ENCODE measurements around the gene CLBA1. TPM values are rescaled to one million over a fixed set of nuclear protein-coding genes. Genes with fewer than 3 reads are reported as not detected.

The CLBA1 gene
- total and polyA plus RNA-seq, 5 donors from 2014 or later, result 0.32 to 1.1 (median 0.92) TPM; not detected in 1

DNA sequence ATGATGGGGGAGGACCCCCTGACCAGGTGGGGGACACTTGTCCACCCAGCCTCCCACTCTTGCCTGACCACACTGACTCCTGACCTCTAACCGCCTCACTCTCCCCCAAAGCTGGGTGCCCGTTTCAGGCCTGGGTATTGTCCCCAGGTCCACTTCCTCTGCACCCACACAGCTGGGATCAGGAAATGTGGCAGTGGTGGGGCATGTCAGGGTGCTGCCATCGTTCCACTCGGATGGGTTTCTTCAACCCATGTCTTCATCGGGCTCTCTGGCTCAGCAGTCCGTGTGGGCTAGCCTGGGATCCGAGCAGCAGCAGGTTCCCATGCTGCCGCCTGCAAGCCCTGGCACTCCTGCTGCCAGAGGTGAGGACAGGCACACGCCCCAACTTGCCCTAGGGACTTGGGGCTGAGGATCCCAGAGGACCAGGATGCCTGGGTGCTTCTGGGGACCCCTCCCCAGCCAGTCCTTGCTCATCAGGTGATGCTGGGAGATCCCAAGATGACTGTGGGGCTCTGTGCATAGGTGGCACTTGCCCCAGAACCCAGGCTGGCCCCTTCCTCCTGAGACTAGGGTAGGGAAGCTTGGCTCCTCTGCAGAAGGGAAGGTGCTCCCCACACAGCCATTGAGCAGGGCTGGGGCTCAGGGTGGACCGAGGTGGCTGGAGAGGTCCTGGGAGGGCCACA is 2.9 kb upstream of the CLBA1 start:
- Histone ChIP-seq H3K36me3 (ENCODE audit: control insufficient read depth, insufficient read depth, low read length) (no peaks in the 10 kb centered on the region), H3K27me3 (ENCODE audit: control insufficient read depth, insufficient read depth, low read length) (no peaks in the 10 kb centered on the region), H3K27ac (ENCODE audit: insufficient read depth, low read length, poor library complexity, severe bottlenecking) (no peak overlapping the region), H3K4me3 (ENCODE audit: low read depth, low read length) (no peak overlapping the region), H3K9me3 (ENCODE audit: control insufficient read depth in 2 of 2, low read length in 2 of 2) (no peaks in the 10 kb centered on the region), H3K4me1 (ENCODE audit: control insufficient read depth, insufficient read depth, low read length, poor library complexity, severe bottlenecking) (peaks cover 15% of the 10 kb centered on the region)
- Mint-ChIP-seq H3K36me3 (no peaks in the 10 kb centered on the region), H3K9me3 (peaks cover 0 to 5% (median 0%) of the 10 kb centered on the region in 7 donors), H3K27me3 (peaks cover 27% of the 10 kb centered on the region), H3K4me3 (no peak overlapping the region), H3K4me1 (peaks cover 0 to 13% (median 4%) of the 10 kb centered on the region in 4 donors), H3K27ac (no peak overlapping the region)
- DNase-seq (no peak), ATAC-seq (ENCODE audit: low read depth in 2 of 2) (no peak)

DNA sequence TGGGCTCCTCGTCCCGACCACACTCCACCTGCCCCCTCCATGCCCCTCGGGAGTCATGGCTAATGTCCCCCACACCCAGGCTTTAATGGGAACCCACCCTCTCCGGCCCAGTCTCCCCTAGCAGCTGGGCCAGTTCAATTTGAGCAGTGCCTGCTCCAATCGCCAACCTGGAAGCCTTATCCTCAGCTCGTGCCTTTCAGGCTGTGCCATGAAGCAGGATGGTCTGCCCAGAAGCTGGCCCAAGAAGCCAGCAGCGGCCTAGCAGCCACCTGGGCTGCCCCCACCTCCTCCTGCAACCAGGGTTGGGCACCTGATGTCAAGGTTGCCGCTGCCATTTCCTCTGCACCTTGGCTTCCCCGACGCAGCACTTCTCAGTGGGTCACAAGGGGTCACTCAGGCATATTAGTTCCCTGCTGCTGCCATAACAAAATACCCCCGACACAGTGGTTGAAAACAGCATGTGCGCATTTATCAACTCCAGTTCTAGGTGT is 2.3 kb upstream of the CLBA1 start:
- peaks cover 0 to 12% (median 4%) of the 10 kb centered on the region in 4 donors for H3K4me1 Mint-ChIP-seq
- ATAC-seq (ENCODE audit: low read depth in 2 of 2) (no peak), DNase-seq (no peak)
- H3K36me3 Mint-ChIP-seq, result no peaks in the 10 kb centered on the region
- peaks cover 0 to 5% (median 0%) of the 10 kb centered on the region in 7 donors for H3K9me3 Mint-ChIP-seq
- H3K4me1 ChIP-seq (ENCODE audit: control insufficient read depth, insufficient read depth, low read length, poor library complexity, severe bottlenecking), result peaks cover 12% of the 10 kb centered on the region
- H3K9me3 ChIP-seq (ENCODE audit: control insufficient read depth in 2 of 2, low read length in 2 of 2), result no peaks in the 10 kb centered on the region
- peak overlapping the region in 3 of 4 donors; percentile 8 to 70 (median 58) for H3K4me3 Mint-ChIP-seq
- H3K27me3 ChIP-seq (ENCODE audit: control insufficient read depth, insufficient read depth, low read length), result no peaks in the 10 kb centered on the region
- H3K27me3 Mint-ChIP-seq, result peaks cover 27% of the 10 kb centered on the region
- no peaks in the 10 kb centered on the region for H3K36me3 ChIP-seq (ENCODE audit: control insufficient read depth, insufficient read depth, low read length)
- peak overlapping the region in 2 of 3 donors; percentile 13 to 60 for H3K27ac Mint-ChIP-seq
- H3K4me3 ChIP-seq (ENCODE audit: low read depth, low read length), result no peak overlapping the region
- H3K27ac ChIP-seq (ENCODE audit: insufficient read depth, low read length, poor library complexity, severe bottlenecking), result no peak overlapping the region

DNA sequence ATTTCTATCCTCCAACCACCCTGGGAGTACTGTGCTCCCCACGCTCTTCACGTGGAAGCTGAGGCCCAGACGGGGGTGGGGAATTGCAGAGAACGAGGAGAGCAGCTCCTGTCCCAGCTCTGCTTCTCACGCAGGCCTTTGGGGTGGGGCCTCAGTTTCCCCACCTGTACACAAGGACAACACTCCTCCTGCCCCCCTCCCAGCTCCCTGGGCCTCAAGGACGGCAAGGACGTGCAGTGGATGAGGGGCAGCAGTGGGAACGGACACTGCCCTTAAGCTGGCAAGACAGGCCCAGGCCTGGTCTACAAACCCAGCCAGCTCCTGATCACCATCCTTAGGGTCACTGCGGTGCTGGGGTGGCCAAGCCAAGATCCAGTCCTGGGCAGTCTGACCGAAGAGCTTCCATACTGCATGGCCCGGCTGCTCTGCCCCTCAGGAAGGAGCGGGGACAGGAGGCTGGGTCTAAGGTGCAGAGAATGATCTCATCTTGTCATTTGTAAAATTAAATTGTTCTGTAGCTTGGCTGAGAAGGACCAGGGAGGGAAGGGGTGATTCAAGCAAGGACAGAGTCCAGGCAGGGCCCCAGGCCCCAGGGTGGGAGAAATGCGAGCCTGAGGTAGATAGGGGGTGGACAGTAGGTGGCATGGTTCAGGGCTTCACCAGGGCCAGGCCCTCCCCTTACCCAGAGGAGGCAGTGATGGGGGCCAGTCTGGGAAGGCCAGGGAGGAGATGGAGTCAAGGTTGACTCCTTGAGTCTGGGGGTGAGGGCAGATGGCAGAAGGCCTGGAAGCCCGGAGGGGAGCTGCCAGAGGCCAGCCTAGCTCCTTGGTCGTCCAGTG is 1.3 kb upstream of the CLBA1 start:
- Histone ChIP-seq H3K9me3 (ENCODE audit: control insufficient read depth in 2 of 2, low read length in 2 of 2) (no peaks in the 10 kb centered on the region), H3K4me3 (ENCODE audit: low read depth, low read length) (no peak overlapping the region), H3K36me3 (ENCODE audit: control insufficient read depth, insufficient read depth, low read length) (no peaks in the 10 kb centered on the region), H3K27me3 (ENCODE audit: control insufficient read depth, insufficient read depth, low read length) (no peaks in the 10 kb centered on the region), H3K4me1 (ENCODE audit: control insufficient read depth, insufficient read depth, low read length, poor library complexity, severe bottlenecking) (peaks cover 9% of the 10 kb centered on the region), H3K27ac (ENCODE audit: insufficient read depth, low read length, poor library complexity, severe bottlenecking) (no peak overlapping the region)
- Mint-ChIP-seq H3K4me1 (peaks cover 0 to 12% (median 1%) of the 10 kb centered on the region in 4 donors), H3K9me3 (peaks cover 0 to 5% (median 0%) of the 10 kb centered on the region in 7 donors), H3K36me3 (no peaks in the 10 kb centered on the region), H3K27ac (peak overlapping the region; percentile 79 to 83 (median 82)), H3K4me3 (peak overlapping the region; percentile 82 to 95 (median 87)), H3K27me3 (peaks cover 21% of the 10 kb centered on the region)
- ATAC-seq (ENCODE audit: low read depth in 2 of 2) (no peak), DNase-seq (no peak)

DNA sequence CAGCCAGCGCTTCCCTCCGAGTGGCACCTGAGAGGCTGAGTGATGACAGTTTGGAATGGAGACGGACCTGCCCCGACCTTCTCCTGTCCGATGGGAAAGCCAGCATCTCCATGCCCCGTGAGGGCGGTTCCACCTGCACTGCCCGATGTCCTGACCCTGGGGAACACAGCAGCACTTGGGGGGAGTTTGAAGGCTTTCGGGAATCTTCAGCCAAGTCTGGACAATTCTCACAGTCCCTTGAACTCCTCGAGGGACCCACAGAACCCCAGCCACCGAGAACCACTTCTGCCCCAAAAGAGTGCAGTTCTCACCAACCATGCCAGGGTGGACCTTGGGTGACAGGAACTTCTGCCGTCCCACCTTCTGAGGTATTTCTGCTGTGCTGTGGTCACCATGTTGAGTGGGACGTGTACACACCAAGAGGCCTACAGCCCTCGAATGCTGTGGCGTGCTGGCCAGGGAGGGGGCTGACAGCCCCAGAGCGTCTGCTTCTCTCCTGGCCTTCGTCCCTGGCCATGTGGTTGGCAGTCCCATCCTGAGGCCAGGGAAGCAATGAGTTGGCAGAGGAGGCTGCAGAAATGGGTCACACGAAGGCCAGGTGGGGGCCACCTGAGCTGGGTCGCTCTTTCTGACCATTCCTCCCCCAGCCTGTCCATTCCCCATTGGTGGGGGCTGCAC is 1.0 kb downstream of the CLBA1 start:
- H3K27me3 ChIP-seq (ENCODE audit: control insufficient read depth, insufficient read depth, low read length), result no peaks in the 10 kb centered on the region
- peak overlapping the region in 1 of 3 donors; percentile 55 for H3K27ac Mint-ChIP-seq
- peak overlapping the region; percentile 67 for H3K27ac ChIP-seq (ENCODE audit: insufficient read depth, low read length, poor library complexity, severe bottlenecking)
- peaks cover 0 to 3% (median 0%) of the 10 kb centered on the region in 7 donors for H3K9me3 Mint-ChIP-seq
- no peak for ATAC-seq (ENCODE audit: low read depth in 2 of 2)
- H3K4me3 ChIP-seq (ENCODE audit: low read depth, low read length), result no peak overlapping the region
- H3K36me3 ChIP-seq (ENCODE audit: control insufficient read depth, insufficient read depth, low read length), result no peaks in the 10 kb centered on the region
- peaks cover 9% of the 10 kb centered on the region for H3K4me1 ChIP-seq (ENCODE audit: control insufficient read depth, insufficient read depth, low read length, poor library complexity, severe bottlenecking)
- no peaks in the 10 kb centered on the region for H3K36me3 Mint-ChIP-seq
- no peaks in the 10 kb centered on the region for H3K9me3 ChIP-seq (ENCODE audit: control insufficient read depth in 2 of 2, low read length in 2 of 2)
- H3K4me3 Mint-ChIP-seq, result peak overlapping the region; percentile 33 to 72 (median 65)
- H3K27me3 Mint-ChIP-seq, result peaks cover 10% of the 10 kb centered on the region
- peaks cover 0 to 12% (median 2%) of the 10 kb centered on the region in 4 donors for H3K4me1 Mint-ChIP-seq
- no peak for DNase-seq

DNA sequence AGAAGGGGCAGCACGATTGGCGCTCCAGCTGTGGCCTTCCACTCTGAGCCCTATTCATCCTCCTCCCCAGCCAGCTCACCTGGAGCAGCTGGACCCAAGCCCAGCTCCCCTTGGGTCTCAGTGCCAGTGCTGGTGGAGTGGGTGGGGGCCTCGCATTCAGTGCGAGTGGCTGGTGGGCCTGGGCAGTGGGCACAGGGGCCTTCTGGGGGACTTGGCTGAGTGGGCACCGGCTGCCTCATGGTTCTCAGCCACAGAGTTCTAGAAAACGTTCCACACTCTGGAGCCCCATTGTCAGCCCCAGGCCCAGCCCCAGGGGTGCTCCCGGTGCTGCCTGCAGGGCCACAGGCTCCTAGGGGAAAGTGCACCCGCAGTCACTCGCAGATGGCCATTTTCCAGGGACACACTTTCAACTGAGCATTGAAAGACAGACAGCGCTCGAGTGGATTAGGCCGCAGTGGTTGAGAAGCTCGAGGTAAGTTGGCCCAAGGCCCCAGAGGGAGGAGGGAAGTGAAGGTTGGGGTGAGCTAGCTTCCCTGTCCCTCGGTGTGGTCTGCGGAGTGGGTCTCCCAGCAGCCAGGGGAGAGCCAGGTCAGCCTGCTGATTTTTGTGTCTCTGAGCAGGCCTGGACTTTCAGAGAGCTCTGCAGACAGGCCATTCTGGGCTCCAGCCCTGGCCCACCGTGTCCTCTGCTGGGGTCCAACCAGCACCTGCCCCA is 3.8 kb downstream of the CLBA1 start:
- DNase-seq (no peak), ATAC-seq (ENCODE audit: low read depth in 2 of 2) (no peak)
- H3K27me3 Mint-ChIP-seq, result peaks cover 4% of the 10 kb centered on the region
- Histone ChIP-seq H3K4me3 (ENCODE audit: low read depth, low read length) (no peak overlapping the region), H3K36me3 (ENCODE audit: control insufficient read depth, insufficient read depth, low read length) (no peaks in the 10 kb centered on the region), H3K9me3 (ENCODE audit: control insufficient read depth in 2 of 2, low read length in 2 of 2) (no peaks in the 10 kb centered on the region), H3K27me3 (ENCODE audit: control insufficient read depth, insufficient read depth, low read length) (no peaks in the 10 kb centered on the region), H3K27ac (ENCODE audit: insufficient read depth, low read length, poor library complexity, severe bottlenecking) (no peak overlapping the region), H3K4me1 (ENCODE audit: control insufficient read depth, insufficient read depth, low read length, poor library complexity, severe bottlenecking) (peaks cover 9% of the 10 kb centered on the region)
- no peak overlapping the region for H3K4me3 Mint-ChIP-seq
- peaks cover 3% of the 10 kb centered on the region for H3K36me3 Mint-ChIP-seq
- H3K9me3 Mint-ChIP-seq, result peaks cover 0 to under 1% (median 0%) of the 10 kb centered on the region in 7 donors
- peaks cover 0 to 8% (median 2%) of the 10 kb centered on the region in 4 donors for H3K4me1 Mint-ChIP-seq
- H3K27ac Mint-ChIP-seq, result no peak overlapping the region

DNA sequence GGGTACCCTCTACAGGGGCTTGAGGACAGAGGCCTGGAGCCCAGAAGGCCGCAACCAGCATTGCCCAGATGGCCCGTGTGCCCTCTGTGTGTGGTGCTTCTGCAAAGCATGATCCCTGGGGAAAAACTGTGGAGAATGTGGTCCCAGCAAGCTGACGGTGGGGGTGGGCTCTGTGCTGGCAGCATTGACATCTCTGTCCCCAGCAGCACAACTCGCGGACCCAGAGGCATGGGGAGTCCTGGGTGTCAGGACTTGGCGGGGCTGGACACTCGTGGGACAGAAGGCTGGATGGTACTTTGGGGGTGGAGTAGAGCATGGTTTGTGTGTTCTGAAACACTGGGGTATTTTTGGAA is 4.3 kb downstream of the CLBA1 start:
- Mint-ChIP-seq H3K4me3 (peak overlapping the region in 1 of 4 donors; percentile 43), H3K27ac (no peak overlapping the region), H3K36me3 (peaks cover 3% of the 10 kb centered on the region), H3K4me1 (peaks cover 0 to 7% (median 1%) of the 10 kb centered on the region in 4 donors), H3K27me3 (peaks cover 4% of the 10 kb centered on the region), H3K9me3 (no peaks in the 10 kb centered on the region)
- DNase-seq (no peak), ATAC-seq (ENCODE audit: low read depth in 2 of 2) (no peak)
- Histone ChIP-seq H3K4me3 (ENCODE audit: low read depth, low read length) (no peak overlapping the region), H3K27me3 (ENCODE audit: control insufficient read depth, insufficient read depth, low read length) (no peaks in the 10 kb centered on the region), H3K4me1 (ENCODE audit: control insufficient read depth, insufficient read depth, low read length, poor library complexity, severe bottlenecking) (peaks cover 9% of the 10 kb centered on the region), H3K27ac (ENCODE audit: insufficient read depth, low read length, poor library complexity, severe bottlenecking) (no peak overlapping the region), H3K36me3 (ENCODE audit: control insufficient read depth, insufficient read depth, low read length) (no peaks in the 10 kb centered on the region), H3K9me3 (ENCODE audit: control insufficient read depth in 2 of 2, low read length in 2 of 2) (no peaks in the 10 kb centered on the region)

DNA sequence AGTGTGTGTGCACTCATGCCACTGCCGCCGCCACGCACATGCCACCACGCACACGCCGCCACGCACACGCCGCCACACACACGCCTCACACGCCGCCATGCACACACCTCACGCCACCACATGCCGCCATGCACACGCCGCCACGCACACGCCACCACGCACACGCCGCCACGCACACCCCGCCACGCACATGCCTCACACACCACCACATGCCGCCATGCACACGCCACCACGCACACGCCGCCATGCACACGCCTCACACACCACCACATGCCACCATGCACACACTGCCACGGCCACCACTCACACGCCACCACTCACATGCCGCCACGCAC is 6.3 kb downstream of the CLBA1 start:
- ATAC-seq (ENCODE audit: low read depth in 2 of 2) (no peak), DNase-seq (no peak)
- peak overlapping the region in 1 of 3 donors; percentile 61 for H3K27ac Mint-ChIP-seq
- Histone ChIP-seq H3K36me3 (ENCODE audit: control insufficient read depth, insufficient read depth, low read length) (no peaks in the 10 kb centered on the region), H3K9me3 (ENCODE audit: control insufficient read depth in 2 of 2, low read length in 2 of 2) (no peaks in the 10 kb centered on the region), H3K27me3 (ENCODE audit: control insufficient read depth, insufficient read depth, low read length) (no peaks in the 10 kb centered on the region), H3K4me3 (ENCODE audit: low read depth, low read length) (no peak overlapping the region), H3K27ac (ENCODE audit: insufficient read depth, low read length, poor library complexity, severe bottlenecking) (no peak overlapping the region), H3K4me1 (ENCODE audit: control insufficient read depth, insufficient read depth, low read length, poor library complexity, severe bottlenecking) (no peaks in the 10 kb centered on the region)
- peaks cover 0 to 3% (median 1%) of the 10 kb centered on the region in 4 donors for H3K4me1 Mint-ChIP-seq
- no peak overlapping the region for H3K4me3 Mint-ChIP-seq
- H3K9me3 Mint-ChIP-seq, result no peaks in the 10 kb centered on the region
- H3K27me3 Mint-ChIP-seq, result peaks cover 4% of the 10 kb centered on the region
- H3K36me3 Mint-ChIP-seq, result peaks cover 3% of the 10 kb centered on the region
